Lung (tissue), 12 donors: ENCODE measurements around the gene SND1. TPM values are rescaled to one million over a fixed set of nuclear protein-coding genes. Genes with fewer than 3 reads are reported as not detected.

Source experiments
- ATAC-seq: fragments of 200-7000 bp; cut with Tn5 transposase; one replicate; pipeline ENCODE4 v1.9.1; 2020; ENCODE audit warnings: moderate number of reproducible peaks; ENCODE audit not compliant: insufficient read depth, low FRiP score
- DNase-seq, 3 donors: peaks; one replicate each; pipeline ENCODE4 v3.0.0-alpha.2; 2013 to 2017
- H3K27ac ChIP-seq, 2 donors: one replicate each; pipeline ENCODE4 v1.5.1; 2013; ENCODE audit warnings: mild to moderate bottlenecking in 2 of 2, moderate library complexity in 2 of 2, control low read depth in 1 of 2, inconsistent platforms in 1 of 2, low read depth in 1 of 2, low read length in 1 of 2
- H3K27me3 ChIP-seq, 3 donors: one replicate each; pipeline ENCODE4 v1.5.1; 2013; ENCODE audit warnings: low read length in 2 of 3; ENCODE audit not compliant: control insufficient read depth in 3 of 3, insufficient read depth in 3 of 3
- H3K36me3 ChIP-seq, 4 donors: one replicate each; pipeline ENCODE4 v1.5.1; 2013; ENCODE audit warnings: low read length in 4 of 4, mild to moderate bottlenecking in 1 of 4, moderate library complexity in 1 of 4; ENCODE audit not compliant: control insufficient read depth in 4 of 4, insufficient read depth in 4 of 4
- H3K4me1 ChIP-seq, 5 donors: one replicate each; pipeline ENCODE4 v1.5.1; 2013; ENCODE audit warnings: low read length in 5 of 5, mild to moderate bottlenecking in 2 of 5, moderate library complexity in 1 of 5; ENCODE audit not compliant: control insufficient read depth in 5 of 5, insufficient read depth in 5 of 5
- H3K4me3 ChIP-seq: one replicate; pipeline ENCODE4 v1.5.1; 2013; ENCODE audit warnings: mild to moderate bottlenecking, control low read depth, moderate library complexity
- H3K9ac ChIP-seq, 2 donors: one replicate each; pipeline ENCODE4 v1.5.1; 2013; ENCODE audit warnings: low read length in 2 of 2, control low read depth in 1 of 2; ENCODE audit not compliant: insufficient read depth in 1 of 2
- H3K9me3 ChIP-seq, 4 donors: one replicate each; pipeline ENCODE4 v1.5.1; 2013; ENCODE audit warnings: low read length in 3 of 4, mild to moderate bottlenecking in 1 of 4, moderate library complexity in 1 of 4; ENCODE audit not compliant: control insufficient read depth in 4 of 4, insufficient read depth in 3 of 4
- CTCF ChIP-seq: IDR thresholded peaks from 2 replicates; pipeline ENCODE4 v1.5.1; 2012; ENCODE audit warnings: mild to moderate bottlenecking; ENCODE audit errors: control extremely low read depth, extremely low read depth
- WGBS, 2 donors: extraction: QIAGEN DNeasy Blood & Tissue Kit; methylation state at CpG; one replicate each; pipeline ENCODE4 v1.1.7; 2013; 5-methylcytosine and 5-hydroxymethylcytosine counted together
- polyA plus RNA-seq, 2 donors: library from polyadenylated mRNA; stranded (reverse); fragments of 200-250 nt; gene quantifications; one replicate each; pipeline ENCODE4 v1.2.1, GENCODE V29; 2013
- total RNA-seq, 2 donors: library from RNA; depleted of rRNA in 1 of 2; stranded (reverse); fragments of >200 nt in 1 of 2; gene quantifications; one replicate each; pipeline ENCODE4 v1.2.1, GENCODE V29; 2014 to 2021
- donor health status: control.
- donor health status: control.
- donor health status: Bipolar disorder and iron deficiency.
- donor health status: healthy.
- donor health status: DM: yes; HTN: yes; CAD: no.

SND1 gene
- total and polyA plus RNA-seq, 4 donors = 94.5 to 210 (median 137) TPM

DNA sequence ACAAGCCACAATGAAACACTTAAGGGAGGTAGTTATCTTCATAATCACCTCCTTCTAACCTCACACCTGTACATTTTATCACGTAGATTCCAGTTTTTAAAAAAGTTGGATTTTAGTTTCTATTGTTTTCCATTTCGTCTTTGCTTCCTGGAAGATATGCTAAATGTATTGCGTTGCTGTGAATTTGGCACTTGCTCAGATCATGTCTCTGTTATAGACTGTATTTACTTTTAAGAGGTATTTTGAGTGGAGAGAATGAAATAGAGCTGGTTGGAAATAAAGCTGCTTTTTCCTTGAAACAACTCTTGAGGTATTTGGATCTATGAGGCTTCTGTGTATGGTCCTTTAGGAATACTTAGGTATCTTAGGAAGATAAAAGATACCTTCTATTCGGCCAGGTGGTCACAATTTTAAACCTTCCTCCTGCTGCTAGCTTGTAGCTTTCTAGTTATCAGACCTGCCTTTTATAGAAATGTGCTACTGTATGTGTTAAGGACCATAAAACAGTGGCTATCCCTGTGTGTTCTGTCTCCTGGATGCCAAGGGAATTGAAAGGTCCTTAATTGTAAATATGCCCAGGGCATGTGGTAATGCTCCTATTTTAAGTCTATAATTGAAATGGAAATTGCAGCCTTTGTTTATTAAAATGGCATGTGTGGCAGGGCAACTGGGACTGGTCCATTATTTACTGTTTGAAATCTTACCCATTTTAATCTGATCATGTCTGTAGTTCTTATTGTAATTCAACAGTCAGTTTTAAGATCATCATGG, 147.7 kb downstream of the SND1 start:
- Histone ChIP-seq H3K9ac (no peak overlapping the region), H3K4me3 (no peak overlapping the region), H3K36me3 (no peaks in the 10 kb centered on the region), H3K9me3 (no peaks in the 10 kb centered on the region), H3K27ac (no peak overlapping the region), H3K27me3 (no peaks in the 10 kb centered on the region), H3K4me1 (peaks cover 3 to 12% (median 5%) of the 10 kb centered on the region in 5 donors)
- WGBS, 2 donors = 65 to 75% methylated on average over 4 of the region's 4 CpGs
- no peak for TF ChIP-seq CTCF
- no peak for DNase-seq
- no peak for ATAC-seq

- Histone ChIP-seq H3K4me3 (no peak overlapping the region), H3K27me3 (no peaks in the 10 kb centered on the region), H3K27ac (no peak overlapping the region), H3K36me3 (peaks cover 0 to 5% (median 2%) of the 10 kb centered on the region in 4 donors), H3K9me3 (no peaks in the 10 kb centered on the region), H3K4me1 (peaks cover 3 to 11% (median 5%) of the 10 kb centered on the region in 5 donors), H3K9ac (no peak overlapping the region)
- no peak for DNase-seq
- no peak for ATAC-seq
- no peak for TF ChIP-seq CTCF
- WGBS, 2 donors = 73 to 84% methylated on average over 5 of the region's 5 CpGs
Measured at GRCh38 chr7:127802845-127803244, 150.9 kb downstream of the SND1 start.

GRCh38 chr7:127803626-127804025, 151.6 kb downstream of the SND1 start:
- H3K9ac ChIP-seq = no peak overlapping the region
- H3K36me3 ChIP-seq = peaks cover 0 to 8% (median 4%) of the 10 kb centered on the region in 4 donors
- TF ChIP-seq CTCF = no peak
- ATAC-seq = no peak
- H3K9me3 ChIP-seq = no peaks in the 10 kb centered on the region
- no peak overlapping the region for H3K27ac ChIP-seq
- WGBS, 2 donors = 73 to 82% methylated on average over 2 of the region's 2 CpGs
- H3K4me3 ChIP-seq = no peak overlapping the region
- no peaks in the 10 kb centered on the region for H3K27me3 ChIP-seq
- DNase-seq = no peak
- H3K4me1 ChIP-seq = peaks cover 0 to 7% (median 4%) of the 10 kb centered on the region in 5 donors
